G401.6 (cell line): Measurements from ENCODE around the gene GPAM.

Experiments
- FAIRE-seq: peaks from 2 replicates; lab custom pipeline; 2012; peaks lifted over from hg19 to GRCh38; lab: Jason Lieb, UNC

The GPAM gene

DNA sequence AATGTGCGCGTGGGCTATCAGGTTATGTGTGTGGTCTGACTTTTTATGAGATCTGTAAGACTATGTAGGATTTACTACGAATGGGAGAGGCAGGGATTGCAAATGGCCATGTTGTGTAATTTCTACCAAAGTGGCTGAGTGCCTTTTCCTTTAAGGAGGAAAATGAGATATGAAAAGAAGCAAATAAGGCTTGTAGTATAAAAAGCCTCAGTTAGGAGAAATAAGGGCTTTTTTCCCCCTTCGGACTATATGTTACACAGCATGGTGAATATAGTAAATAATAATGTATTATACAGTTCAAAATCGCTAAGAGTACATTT is 447 bp upstream of the GPAM start:
- FAIRE-seq = no peak

GRCh38 chr10:112182784-112183328 is 709 bp downstream of the GPAM start:
- FAIRE-seq = no peak

GRCh38 chr10:112177247-112177646 is 6.3 kb downstream of the GPAM start:
- no peak for FAIRE-seq

DNA sequence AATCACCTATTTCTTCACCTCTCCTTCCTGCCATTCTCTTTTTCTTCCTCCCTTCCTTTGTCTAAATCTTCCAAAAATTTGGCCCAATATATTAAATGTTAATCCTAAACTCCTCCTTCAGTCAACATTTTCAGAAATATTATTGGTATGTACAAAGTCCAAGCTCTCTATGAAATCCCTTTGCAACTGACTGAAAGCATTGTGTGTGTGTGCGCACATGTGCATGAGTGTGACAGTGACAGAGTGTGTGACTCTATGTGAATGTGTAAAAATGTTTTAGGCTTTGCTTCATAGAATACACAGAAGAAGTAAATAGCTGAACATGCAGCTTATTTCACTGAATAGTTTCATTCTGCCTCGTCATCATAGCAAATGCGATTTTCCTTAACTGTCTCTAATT is 7.0 kb downstream of the GPAM start:
- no peak for FAIRE-seq

- no peak for FAIRE-seq
Measured at GRCh38 chr10:112175409-112175808, 8.2 kb downstream of the GPAM start.

- FAIRE-seq = no peak
Measured at GRCh38 chr10:112173206-112173605, 10.4 kb downstream of the GPAM start.

DNA sequence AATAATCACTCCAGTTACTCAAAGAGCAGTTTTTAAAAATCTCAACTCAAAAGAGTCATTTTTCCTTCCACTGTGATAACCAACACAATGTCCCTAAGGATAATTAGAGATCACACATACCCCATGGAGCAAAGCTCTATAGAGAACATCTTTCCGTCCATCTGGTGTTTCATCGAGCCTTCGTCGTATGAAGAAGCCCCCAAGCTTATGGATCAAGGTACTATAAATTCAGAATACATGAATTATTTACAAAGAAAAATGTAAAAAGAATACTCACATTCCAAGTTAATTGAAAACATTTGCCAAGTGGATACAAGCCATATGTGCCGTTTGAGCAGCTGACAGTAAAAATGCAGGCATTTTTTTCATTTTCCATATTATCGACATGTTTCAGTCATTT is 14.8 kb downstream of the GPAM start:
- no peak for FAIRE-seq

DNA sequence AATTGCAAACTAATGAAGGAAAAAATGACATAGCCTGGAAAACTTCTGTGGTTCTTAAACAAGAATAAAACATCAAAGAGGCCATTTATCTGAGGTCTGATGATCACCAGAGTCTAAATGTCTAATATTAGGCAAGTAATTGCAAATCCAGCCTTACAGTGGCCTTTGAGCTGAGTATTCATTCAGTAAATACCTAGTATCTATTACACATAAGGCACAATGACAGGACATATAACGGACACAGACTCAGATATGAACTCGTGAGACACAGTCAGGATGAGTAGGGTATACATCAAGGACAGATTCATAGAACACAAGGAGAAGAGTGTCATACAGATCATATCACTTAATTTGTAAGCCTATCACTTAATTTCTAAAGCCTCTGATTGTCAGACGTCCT is 16.8 kb downstream of the GPAM start:
- FAIRE-seq = no peak

DNA sequence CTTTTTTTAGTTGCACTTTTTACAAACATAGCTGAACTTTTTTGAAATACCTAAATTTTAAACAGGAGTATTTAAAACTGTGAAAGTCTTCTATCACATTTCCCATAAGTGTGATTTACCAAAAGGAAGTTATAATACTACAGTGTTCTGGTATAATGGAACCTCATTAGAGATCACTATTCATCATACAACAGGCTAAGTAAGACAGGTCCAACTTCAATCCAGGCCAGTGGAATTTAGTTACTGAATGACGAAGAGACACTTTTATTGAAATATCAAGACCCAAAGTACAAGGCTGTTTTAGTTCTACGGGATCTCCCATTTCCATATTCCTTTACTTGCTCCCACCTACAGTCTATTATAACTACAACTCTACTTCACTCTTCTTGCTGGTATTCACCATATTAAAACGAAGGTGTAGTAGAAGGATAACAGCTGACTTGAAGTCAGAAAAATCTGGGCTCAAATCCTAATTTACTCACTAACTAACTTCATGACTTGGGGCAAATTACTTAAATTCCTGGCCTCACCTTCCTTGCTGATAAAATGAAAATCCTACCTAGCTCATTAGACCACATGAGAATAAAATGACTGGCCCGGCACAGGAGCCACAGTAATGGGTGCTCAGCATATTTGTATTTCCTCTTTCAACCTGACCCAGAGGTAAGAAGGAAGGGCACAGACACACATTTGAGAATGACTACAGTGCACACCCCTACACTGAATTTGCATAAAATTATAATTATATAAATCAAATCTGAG is 21.6 kb downstream of the GPAM start:
- no peak for FAIRE-seq

DNA sequence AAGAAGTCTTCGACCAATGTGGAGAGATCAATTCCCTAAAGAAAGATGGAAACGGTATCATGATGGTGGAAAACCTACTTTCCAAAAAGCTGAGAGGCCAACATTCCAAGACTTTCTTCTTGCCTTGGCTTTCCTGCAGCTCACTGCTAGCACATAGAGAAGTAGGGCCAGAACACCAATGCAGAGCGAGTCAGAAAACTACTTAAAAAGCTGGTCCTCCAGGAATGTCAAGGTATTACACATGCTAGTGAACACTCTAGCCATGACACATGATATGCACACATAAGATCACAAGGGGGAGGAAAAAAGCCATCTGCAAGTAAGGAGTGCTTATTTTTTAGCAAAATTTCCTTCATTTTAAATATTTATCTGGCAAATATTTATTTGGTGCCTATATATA is 22.7 kb downstream of the GPAM start:
- no peak for FAIRE-seq

GRCh38 chr10:112159469-112159868 is 24.1 kb downstream of the GPAM start:
- FAIRE-seq = no peak

- no peak for FAIRE-seq
Measured at GRCh38 chr10:112151524-112152039, 32.0 kb downstream of the GPAM start.

DNA sequence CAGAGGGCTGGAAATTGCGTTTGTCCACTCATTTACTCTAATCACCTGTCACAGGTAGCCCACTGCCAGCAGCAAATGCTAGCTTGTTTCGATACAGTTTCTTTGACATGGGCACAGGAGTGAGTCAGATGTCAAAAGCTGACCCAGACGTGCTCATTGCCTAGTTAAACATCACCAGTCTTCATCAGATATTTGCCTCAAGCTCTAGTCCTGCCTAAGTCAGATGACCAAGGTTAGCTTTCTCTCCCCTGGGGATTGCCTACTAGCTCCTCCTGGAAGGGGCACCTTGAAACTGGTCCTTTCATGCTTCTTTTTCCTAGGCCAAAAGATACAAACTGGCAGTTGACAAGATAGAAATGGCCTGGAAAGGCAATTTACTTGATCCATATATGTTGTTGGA is 35.2 kb downstream of the GPAM start:
- FAIRE-seq = no peak

GRCh38 chr10:112146799-112147198 is 36.8 kb downstream of the GPAM start:
- FAIRE-seq = no peak

DNA sequence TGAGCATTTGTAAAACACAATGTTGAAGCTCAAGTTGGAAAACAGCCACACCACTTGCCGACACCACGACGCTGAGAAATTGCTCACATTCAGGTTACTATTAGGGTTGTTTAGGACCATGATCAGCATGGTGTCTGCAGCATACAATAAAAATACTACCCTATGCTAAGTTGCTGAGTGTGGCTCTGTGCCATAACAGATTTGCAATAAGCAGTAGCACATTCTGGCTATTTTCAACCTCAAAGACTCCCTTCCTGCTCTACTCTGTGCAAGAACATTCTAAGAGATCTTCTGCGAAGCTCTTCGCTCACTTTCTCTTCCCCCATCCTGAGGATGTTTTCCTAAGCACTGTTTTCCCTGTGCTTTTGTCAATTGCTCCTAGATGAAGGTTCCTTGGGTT is 38.3 kb downstream of the GPAM start:
- no peak for FAIRE-seq

DNA sequence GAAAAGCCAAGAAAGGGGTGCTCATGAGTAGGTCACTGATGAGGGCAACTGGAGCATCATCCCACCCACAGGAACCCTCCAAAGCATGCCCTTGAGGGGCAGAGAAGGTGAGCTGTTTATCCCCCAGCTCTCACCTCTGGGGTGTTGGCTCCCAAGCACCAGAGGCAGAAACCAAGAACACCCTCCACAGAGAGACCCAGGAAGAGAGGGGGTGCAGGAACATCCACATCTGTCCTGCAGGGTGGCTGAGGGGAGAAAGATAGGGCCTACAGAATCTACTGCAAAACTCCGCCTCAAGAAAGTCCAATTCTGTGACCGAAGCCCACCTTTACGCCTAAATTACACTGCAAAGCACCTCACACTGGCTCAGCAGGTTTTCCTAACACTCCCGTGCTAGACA is 40.1 kb downstream of the GPAM start:
- FAIRE-seq = no peak

DNA sequence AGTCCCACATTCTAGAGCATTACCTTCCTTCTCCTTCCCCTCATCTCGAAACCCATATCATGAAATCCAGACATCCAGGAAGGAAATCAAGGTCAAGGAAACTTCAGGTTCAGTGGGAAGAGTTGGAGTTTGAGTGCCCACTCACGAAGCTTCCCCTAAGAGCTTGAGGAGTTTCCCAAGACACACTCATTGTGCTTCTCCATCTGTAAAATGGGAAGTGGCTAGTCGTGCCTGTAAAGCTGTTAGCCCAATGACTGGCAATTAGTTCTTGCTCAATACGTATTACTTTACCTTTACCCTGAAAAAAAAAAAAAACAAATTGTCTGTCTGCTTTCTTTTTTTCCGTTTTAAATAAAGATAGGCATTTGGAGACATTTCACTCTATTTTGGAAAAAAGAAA is 42.3 kb downstream of the GPAM start:
- FAIRE-seq = no peak

DNA sequence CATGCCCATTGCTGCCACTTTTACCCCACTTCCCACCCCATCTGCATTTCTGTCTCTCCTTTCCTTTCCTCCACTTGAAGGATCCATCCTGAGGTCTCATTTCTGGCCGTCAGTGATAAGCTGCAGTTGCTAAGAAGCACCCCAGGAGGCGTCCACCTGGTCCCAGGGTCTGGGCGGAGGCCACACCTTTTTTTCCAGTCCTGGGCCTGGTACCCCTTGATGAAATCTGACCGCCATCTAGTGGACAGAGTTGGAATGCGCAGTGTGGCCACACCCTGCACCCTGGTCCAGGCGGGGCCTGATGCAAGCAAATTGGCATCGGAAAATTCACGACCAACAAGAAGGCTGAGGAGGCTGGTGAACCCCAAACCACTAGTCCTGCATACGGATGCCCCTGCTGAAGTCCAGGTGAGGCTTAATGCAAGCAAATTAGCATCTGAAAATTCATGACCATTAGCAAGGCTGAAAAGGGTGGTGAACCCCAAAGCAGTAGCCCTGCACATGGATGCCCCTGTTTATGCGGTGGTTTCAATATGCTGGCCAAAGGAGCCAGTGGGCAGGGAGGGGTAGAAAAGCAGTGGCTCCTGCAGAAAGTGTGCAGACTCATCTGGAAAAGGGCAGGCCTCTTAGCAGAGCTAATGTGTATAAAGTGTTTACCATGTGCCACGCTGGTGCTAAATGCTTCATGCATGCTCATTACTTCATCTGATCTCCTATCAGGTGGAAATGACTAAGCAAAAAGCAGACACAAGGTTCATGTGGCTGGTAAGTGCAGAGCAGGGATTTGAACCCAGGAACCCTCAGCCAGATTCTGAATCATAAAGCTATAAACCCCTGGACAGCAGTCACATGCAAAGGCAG is 43.2 kb downstream of the GPAM start:
- FAIRE-seq = no peak

- no peak for FAIRE-seq
Measured at GRCh38 chr10:112139176-112139575, 44.4 kb downstream of the GPAM start.

GRCh38 chr10:112137154-112137987 is 46.2 kb downstream of the GPAM start:
- no peak for FAIRE-seq

DNA sequence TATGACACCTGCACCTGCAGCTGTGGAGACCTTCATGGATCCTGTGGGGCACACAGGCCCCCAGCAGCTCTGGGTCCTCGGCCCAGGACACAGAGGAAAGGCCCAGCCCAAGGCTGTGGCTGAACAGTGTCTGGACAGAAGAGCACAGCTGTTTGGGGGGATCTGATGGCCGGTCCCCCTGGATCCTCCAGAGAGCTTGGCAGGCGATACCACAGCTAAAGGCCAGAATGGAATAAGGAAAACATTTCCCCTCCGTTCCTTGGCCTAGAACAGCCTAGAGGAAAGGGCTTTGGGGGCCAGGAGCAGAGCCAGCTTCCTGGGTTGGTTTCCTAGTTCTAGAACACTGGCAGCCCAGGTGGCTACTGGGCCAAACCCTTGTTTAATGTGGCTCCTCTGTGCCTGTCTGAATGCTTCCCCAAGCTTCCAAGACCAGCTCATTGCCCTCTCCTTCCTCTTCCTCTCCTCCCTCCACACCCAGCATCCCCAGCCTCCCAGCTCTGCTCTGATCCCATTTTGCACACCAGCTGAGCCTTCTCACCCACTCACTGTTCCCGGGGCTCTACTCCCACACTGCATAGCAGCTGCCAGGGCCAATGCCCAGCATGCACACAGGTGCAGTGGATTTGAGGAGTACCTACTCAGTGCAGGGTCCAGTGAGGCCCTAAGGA is 46.9 kb downstream of the GPAM start:
- FAIRE-seq = no peak

- no peak for FAIRE-seq
Measured at GRCh38 chr10:112135604-112136003, 48.0 kb downstream of the GPAM start.
